HG03439 (cell line): ENCODE data around the gene GPR17.

Source experiments
- ATAC-seq: cut with Tn5 transposase; IDR thresholded peaks from one replicate; pipeline ENCODE4 v1.9.1; 2021; ENCODE audit warnings: mild to moderate bottlenecking, moderate library complexity; ENCODE audit not compliant: unreplicated experiment

Gene GPR17

DNA sequence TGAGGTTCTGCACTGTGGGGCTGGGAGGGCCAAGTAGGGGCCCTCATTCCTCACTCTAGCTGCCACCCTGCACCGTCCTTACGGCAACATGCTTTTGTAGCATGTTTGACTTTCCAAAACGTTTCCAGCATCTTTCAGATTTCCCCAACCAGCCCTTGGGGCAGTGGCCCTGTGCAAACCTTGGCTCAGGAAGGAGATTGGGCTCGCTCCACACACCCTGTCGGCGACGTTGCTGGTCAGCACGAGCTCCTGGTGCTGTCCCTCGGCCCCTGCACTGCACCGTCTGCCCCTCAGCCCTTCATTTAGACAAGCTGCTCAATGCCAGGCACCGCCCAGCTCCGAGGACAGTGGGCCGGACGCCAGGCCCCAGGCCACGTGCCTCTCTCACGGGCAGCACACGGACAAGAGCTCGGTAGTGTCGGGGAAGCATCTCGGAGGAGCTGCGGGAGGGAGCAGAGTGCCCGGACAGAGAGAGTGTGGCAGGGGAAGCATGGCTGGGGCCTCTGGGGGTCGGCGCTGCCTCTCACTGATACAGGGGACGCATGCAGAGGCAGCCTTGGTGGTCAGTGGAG lies 6.9 kb downstream of the GPR17 start:
- ATAC-seq: no peak

DNA sequence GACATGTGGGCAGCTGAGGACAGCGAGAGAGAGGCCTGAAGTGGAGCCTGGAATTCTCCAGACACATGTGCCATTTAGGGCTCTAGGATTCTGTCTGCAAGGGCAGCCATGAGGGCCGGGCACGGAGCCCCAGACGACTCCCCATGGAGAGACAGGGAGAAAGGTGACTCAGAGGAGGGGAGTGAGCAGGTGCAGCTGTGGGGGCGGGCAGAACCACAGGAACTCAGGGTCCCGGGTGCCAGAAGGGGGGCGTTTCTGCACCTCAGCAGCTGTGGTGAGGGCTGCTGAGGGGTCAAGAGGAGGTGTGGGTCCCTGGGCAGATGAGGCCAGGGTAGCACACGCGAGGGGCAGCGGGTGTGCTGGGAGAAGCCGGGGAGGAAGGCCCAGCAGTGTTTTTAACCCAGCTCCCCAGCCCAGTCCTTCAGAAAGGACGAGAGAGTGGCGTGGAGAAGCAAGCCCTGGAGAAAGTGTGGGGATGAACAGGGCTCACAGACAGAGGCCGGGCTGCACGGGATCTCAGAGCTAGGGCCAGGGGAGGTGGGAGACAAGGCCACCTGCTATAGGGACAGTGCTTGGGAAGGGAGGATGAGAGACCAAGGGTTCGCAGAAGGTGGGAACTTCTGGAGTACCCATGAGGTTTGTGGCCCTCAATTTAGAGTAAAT lies 7.6 kb downstream of the GPR17 start:
- ATAC-seq: no peak

DNA sequence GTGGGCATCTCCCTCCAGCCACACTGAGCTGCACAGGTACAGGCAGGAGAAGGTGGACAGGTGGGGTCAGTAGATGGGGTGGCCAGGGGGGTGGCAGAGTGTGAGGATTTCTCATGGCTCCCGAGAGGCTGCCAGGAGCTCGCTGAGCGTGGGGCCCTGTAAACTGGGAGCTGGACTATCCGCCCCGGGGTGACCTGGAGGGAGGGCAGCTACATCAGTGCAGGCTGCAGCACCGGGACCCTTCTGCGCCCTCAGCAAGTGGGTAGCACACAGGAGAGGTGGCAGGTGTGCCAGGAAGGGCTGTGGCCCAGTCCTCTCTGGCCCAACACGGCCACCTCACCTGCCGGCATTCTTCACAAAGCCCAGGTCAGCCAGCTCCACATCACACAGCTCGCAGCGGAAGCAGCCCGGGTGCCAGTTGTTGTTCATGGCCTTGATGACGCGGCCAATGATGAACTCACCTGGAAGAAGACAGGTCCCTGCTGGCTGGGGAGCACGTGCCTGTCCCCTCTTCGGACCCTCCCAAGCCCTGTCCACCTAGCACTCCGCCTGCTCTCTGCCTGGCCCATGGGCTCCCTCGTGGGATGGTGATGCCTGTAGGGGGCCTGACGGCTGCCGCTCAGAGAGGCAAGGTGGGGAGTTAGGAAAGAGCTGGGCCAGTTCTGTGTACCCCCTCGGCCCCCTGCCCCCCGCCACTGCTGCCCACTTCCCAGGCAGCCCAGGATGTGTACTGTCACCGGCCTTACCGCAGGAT lies 8.3 kb downstream of the GPR17 start:
- ATAC-seq: no peak

DNA sequence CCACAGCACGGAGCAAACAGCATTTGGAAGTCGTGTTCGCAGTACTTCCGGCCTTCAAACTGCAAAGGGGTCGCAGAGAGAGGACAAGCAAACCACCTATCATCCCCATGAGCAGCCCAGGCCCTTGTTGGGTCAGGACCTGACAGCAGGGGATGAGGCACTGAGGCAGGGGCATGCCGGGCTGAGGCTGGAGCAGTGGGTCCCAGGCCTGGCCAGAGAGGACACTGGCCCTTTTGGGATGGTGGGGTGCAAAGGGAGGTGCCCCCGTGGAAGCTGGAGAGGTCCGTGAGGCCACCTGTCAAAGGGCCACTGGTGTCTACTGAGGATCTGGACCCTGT lies 8.9 kb downstream of the GPR17 start:
- no peak for ATAC-seq

DNA sequence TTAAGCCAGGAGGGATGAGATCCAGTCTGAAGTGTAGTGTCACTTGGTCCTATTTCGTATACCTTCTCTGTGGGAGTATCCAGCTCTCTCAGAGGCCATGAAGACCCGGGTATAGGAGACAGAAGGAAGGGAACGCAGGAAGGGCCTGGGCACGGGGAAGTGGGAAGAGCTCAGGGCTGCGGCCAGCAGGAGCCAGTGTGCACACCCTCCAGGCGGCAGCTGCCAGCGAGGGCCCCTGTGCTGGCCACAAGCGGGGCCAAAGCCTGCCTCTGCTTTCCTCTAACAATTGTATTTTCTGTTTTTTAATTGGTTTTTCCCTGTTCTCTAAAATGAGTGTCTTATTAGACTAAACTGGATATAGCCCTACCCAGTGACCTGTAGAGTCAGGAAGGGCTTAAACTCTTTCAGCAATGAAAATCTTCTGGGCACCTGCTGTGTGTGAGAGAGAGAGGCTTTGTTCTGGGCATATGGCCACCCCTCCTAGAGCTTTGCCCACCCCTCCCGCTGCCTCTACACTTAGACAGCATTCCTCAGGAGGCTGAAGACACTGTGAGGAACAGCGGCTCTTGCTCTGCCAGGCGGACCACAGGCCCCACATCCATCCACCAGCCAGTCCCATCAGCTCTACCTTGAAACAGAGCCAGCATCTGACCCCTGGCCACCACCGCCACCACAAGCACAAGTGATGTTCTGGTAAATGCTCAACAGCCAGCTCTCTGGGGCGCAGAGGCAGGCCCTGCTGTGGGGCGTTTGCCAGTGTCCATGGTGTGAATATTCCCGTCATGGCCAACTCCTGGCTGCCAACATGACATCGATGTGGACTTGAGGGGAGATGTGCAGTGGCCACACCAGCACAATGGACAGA lies 9.5 kb downstream of the GPR17 start:
- ATAC-seq: no peak

DNA sequence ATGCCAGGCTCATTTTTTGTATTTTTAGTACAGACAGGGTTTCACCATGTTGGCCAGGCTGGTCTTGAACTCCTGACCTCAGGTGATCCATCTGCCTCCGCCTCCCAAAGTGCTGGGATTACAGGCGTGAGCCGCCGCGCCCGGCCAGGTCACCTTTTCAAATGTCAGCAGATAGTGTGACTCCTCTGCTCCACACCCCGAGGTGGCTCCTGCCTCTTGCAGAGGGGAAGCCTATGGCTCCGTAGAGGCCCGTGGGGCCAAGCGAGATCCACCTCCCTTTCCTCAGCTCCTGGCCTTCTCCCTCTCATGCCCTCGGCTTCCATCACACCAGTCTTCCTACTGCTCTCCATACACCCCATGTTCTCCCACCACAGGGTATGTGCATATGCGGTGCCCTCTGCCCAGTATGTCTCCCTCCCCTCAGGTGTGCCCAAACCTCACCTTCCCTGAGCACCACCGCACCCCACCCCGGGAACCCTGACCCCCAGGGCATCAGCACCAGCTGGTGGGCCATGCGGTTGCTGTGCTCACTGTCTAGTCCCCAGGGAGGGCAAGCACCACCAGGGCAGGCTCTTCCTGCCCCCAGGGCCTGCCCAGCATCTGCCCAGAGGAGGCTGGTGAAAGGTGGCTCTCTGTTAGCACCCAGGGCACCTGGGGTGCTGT lies 10.7 kb downstream of the GPR17 start:
- no peak for ATAC-seq

DNA sequence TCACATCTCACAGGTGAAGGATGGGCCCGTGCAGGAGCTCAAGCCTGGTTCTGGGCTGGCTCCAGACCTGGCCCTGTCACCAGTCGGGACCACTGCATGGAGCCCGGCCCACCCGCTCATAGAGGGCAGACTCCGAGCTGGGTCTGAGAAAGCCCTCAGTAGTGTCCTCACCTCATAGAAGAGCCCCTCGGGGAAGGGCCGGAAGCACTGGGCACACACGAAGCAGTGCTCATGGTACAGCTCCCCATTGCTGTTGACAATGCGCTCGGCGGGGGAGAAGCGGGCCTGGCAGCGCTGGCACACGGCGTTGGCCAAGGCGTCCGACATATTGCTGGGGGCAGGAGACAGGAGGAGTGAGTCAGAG lies 11.3 kb downstream of the GPR17 start:
- ATAC-seq: no peak

DNA sequence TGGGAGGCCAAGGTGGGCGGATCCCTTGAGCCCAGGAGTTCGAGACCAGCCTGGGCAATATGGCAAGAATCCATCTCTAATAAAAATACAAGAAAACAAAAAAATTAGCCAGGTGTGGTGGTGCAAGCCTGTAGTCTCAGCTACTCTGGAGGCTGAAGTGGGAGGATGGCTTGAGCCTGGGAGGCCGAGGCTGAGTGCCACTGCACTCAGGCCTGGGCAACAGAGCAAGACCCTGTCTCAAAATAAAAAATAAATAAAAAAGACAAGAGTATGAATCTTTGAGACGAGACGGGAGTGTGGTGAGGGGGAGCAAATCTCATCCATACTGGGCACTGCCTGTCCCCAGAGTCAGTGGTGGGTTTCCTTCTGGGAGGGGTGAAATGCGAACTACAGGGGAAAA lies 12.2 kb downstream of the GPR17 start:
- ATAC-seq: no peak

DNA sequence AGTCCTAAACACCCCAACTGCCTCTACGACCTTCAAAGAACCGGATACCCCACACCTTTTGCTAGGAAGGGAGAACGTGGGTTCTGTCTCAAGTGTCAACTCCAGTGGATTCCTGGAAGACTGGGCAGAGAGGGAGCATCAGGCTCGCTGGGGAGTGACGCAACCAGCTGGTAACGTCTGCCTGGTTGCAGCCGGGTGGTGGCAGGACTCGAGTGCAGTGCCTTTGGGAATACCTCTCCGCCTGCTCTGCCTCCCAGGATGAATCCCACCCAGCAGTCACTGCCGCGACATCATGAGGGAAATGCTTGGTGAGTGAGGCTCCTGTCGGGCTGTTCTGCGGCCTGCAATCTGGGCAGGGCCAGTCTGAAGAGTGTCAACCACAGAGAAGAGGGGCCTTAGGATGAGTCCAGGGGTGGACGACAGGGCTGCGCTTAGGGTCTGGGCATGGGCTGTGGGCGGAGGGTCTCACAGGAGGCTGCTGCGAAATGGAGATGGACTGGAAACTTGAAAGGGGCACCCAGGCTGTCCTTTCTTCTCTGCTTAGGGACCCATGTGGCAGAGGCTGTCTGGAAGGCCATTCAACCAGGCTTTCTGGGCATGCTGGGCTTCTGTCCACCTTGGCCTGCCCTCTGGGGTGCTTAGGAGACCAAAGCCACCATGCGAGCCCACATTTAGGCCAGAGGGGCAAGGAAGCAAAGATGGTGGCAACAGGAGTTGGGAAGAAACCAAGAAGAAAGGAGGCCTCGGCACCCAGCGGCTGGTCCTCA lies 12.9 kb downstream of the GPR17 start:
- ATAC-seq: no peak

DNA sequence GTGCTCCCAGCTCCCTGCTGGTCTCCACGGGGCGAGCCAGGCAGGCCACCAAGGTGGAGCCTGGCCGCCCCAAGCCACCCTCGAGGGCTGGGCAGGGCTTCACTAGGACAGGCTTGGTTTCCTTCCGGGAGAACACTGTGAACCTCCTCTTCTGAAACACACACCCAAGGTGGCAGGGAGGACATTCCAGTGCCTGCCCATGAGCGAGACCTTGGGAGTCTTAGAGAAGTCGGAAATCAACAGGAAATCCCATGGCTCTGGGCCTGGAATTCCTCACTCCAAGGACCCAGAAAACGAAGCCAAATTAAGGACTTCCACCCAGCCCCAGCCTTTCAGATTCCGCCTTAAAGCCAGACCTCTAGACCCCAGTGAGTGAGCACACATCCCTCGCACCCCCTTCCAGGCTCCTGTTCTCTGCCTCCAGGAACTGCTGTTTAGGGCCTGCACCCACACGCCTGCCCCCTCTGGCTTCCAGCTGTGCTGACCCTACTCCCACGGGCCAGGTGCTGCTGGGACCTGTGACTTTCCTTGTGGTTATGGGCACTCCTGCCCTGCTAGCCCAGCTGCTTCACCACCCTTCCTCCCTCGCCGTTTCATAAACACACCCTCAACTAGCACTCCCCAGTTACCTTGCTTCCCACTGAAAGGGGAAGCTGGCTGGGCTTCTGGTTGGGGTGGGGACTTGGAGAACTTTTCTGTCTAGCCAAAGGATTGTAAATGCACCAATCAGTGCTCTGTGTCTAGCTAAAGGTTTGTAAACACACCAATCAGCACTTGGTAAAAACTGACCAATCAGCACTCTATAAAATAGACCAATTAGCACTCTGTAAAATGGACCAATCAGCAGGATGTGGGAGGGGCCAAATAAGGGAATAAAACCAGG lies 13.7 kb downstream of the GPR17 start:
- ATAC-seq: no peak

DNA sequence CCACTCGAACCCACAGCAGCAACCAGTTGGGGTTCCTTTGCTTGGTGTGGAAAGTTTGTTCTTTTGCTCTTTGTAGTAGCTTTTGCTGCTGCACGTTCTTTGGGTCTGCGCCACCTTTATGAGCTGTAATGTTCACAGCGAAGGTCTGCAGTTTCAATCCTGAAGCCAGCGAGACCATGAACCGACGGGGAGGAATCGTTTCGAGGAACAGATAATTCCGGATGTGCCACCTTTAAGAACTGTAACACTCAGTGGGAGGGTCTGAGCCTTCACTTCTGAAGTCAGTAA lies 14.3 kb downstream of the GPR17 start:
- ATAC-seq: no peak

DNA sequence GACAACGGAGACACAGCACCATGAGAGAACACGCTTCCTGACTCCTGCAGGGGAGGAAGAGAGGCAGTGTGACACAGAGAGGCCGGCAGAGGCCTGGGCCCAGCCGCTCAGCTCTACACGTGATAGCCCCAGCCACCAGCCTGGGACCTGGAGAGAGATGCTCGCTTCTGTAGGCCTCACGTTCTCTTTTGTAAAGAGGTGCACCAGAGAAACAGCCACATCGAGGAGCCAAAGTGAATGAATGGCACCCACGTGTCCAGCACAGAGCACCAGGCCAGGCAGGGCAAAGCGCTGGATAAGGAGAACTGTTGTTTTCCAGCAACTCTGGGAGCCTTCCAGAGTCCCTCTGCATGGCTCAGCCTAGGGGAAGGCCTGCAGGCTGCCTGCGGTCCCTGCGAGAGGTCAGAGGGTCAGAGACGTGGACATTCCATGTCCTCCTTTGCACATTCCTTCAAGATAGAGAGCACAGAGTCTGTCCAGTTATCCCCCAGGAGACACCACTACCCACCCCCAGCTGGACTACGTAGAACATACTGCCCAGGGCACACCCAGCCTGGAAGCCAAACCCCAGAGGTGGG lies 15.2 kb downstream of the GPR17 start:
- ATAC-seq: no peak

DNA sequence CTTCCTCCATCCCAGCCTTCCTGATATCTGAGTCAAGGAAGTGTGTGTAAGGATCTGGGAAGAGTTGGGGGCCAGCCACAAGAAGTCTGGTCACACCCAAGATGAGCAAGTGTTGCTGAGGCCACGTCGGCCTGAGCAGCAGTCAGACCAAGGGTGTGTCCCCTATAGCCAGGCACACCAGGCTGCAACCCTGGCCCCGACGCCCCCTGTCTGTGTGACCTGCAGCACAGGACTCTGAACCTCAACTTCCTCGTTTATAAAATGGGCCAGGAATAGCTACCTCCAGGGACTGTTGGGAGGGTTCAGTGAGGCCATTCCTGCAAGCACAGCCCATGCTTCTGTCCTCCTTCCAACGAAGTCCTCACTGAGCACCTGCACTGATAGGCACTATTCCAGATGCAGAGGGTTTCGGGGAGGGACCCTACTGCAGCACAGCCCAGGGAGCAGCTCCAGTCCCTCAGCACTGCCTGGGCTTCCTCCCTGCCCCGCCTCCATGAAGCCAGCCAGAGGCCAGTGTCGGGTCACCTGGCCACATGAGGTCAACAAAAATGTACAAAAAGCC lies 16.1 kb downstream of the GPR17 start:
- ATAC-seq: no peak

DNA sequence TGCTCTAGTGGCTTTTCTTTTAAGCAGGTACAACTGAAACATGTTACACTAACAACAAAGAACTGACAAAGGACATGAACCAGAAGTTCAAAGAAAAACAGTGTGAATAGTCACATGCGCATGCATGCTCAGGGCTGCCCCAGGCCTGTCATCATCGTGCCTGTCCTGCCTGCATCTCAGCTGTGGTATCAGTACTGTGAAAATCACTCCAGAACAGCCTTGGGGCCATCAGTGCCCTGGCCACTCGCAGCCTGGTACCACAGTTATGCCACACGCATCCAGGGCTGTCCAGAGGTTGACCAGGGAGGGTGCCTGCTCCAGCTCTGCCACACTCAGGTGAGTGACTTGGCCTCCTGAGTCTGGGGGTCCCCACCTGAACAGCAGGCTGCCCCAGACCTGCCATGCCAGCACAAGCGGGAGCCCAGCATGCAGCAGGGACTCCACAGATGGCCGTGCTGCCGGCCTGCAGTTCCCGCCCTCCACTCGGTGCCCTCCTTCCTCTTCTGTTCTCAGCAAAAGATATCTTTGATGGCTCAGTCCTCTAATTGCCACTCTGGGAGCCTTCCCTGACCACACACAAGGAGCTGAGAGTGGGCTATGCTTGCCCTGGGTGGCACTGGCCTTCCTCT lies 17.1 kb downstream of the GPR17 start:
- no peak for ATAC-seq

DNA sequence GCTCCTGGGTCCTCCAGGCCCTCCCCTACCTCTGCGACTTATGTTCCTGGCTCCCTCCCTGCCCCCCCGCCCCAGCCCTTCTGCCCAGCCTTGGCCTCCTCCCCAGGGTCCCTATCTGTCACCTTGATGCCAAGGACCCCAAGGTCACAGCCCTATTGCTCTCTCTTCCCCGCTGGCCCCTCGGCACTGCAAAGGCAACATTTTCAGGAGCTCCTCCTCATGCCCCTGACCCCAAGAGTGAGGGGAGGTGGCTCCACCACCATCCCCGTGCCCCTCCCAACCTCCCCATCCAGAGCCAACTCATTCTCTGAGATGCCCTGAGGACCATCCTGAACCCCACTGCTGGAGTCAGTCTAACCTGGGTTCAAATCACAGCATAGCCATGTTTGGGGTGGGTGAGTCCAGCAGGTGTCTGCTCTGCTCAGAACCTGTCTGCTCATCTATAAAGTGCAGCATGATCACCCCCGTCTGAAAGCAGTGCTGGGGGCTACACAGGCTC lies 17.7 kb downstream of the GPR17 start:
- no peak for ATAC-seq

DNA sequence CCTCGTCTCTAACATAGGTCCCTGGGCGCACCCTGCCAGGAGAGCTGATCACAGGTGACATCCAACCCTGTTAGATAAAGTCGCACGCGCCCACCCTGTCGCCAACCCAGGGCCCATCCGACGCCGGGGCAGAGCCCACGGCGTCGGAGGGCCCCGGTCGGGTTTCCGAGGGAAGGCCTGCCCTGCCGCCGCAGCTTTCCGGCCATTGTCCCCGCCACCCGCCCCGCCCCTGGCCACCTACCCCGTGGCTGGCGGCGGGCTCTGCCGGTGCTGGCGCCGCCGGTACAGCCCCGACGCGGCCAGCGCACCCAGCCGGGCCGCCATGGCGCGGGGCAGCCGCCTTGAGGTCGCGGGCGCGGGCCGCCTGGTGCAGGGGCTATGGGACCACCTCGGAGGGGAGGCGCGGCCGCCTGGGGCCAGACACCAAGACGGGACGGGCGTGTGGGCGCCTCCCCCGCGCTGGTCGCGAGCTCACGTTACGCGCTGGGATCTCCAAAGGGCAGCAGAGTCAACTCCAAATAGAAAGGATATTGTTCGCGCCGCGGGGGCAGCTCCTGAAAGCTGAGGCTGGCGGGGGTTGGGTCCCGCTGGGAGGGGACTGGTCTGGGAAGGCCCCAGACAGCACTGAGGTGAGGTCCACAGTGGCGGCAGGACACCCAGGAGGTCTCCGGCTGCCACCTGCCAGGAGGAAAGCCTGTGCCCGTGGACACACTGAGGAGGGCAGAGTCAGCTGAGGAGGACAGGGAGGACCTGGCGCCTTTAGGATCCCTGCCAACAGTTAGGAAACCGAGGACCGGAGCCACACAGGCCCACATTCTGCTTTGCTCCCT lies 18.3 kb downstream of the GPR17 start:
- no peak for ATAC-seq

DNA sequence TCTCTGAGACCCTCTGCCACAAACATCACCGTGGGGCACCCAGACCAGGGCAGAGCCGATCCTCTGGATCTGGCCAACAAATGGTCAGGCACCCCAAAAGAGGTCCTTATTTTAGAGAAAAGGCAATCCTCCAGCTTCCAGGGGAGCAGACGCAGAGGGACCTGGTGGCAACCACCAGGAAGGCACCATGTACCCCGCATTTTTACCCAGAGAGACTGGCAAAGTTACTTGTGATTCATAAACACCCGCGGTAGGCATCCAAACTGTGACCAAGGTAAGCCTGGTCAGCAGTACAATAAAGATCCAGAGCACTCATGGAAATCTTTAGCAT lies 18.9 kb downstream of the GPR17 start:
- no peak for ATAC-seq
